Measurements from ENCODE around the gene ELFN1. TPM values are rescaled to one million over a fixed set of nuclear protein-coding genes. Genes with fewer than 3 reads are reported as not detected.

ELFN1 gene
- total and polyA plus RNA-seq, 12 donors, result 0.05 to 2.8 (median 0.86) TPM

DNA sequence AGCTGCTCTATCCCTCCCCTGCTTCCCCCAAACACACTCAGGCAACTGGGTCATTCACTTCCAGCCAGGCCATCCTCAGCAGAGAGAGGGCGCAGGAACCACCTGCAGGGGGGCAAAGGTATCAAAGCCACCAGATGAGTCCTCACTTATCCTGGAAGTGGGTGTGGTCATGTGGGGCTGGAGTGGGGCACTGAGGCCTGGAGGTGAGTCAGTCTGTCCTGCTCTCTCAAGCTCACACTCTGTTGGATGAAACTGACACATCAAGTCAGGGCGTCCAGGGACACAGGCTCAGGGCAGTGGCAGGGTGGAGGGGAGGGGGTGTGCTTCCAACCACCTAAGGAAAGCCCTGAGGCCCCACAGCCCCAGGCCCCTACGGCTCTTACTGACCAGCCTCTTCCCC, 8.0 kb upstream of the ELFN1 start:
- Histone ChIP-seq H3K4me3 (no peak overlapping the region), H3K9me3 (replicated peaks in 1 of 3) (no peaks in the 10 kb centered on the region), H3K36me3 (replicated peaks in 1 of 2) (no peaks in the 10 kb centered on the region), H3K27ac (no peak overlapping the region), H3K27me3 (peaks cover 33% of the 10 kb centered on the region), H3K4me1 (replicated peaks in 1 of 2) (peaks cover 13 to 25% of the 10 kb centered on the region in 2 donors)
- no peak for DNase-seq
- 55 to 68% (median 63%) methylated on average over 2 to 3 of the region's 3 CpGs for WGBS, 4 donors
- TF ChIP-seq POLR2A (IDR thresholded peaks at IDR 0.05), result no peak
- TF ChIP-seq, protein P1, sequence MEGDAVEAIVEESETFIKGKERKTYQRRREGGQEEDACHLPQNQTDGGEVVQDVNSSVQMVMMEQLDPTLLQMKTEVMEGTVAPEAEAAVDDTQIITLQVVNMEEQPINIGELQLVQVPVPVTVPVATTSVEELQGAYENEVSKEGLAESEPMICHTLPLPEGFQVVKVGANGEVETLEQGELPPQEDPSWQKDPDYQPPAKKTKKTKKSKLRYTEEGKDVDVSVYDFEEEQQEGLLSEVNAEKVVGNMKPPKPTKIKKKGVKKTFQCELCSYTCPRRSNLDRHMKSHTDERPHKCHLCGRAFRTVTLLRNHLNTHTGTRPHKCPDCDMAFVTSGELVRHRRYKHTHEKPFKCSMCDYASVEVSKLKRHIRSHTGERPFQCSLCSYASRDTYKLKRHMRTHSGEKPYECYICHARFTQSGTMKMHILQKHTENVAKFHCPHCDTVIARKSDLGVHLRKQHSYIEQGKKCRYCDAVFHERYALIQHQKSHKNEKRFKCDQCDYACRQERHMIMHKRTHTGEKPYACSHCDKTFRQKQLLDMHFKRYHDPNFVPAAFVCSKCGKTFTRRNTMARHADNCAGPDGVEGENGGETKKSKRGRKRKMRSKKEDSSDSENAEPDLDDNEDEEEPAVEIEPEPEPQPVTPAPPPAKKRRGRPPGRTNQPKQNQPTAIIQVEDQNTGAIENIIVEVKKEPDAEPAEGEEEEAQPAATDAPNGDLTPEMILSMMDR (IDR thresholded peaks at IDR 0.05), result no peak
- intact Hi-C loops (cut with DNase I), result loop anchor here (10.0 kb wide), 1 partner anchor 683 kb away; no protein-coding TSS in a partner anchor

GRCh38 chr7:1662767-1663166, 7.3 kb upstream of the ELFN1 start:
- Histone ChIP-seq H3K36me3 (replicated peaks in 1 of 2) (no peaks in the 10 kb centered on the region), H3K4me1 (replicated peaks in 1 of 2) (peaks cover 20 to 29% of the 10 kb centered on the region in 2 donors), H3K4me3 (no peak overlapping the region), H3K9me3 (replicated peaks in 1 of 3) (no peaks in the 10 kb centered on the region), H3K27me3 (peaks cover 35% of the 10 kb centered on the region), H3K27ac (no peak overlapping the region)
- DNase-seq, result peak in 1 of 7 donors; percentile 7
- intact Hi-C loops (cut with DNase I), result loop anchor here (10.0 kb wide), 1 partner anchor 682 kb away; no protein-coding TSS in a partner anchor
- no peak for TF ChIP-seq POLR2A (IDR thresholded peaks at IDR 0.05)
- TF ChIP-seq, protein P1 (IDR thresholded peaks at IDR 0.05), result no peak
- 49 to 71% (median 66%) methylated on average over 7 to 13 of the region's 13 CpGs for WGBS, 4 donors

DNA sequence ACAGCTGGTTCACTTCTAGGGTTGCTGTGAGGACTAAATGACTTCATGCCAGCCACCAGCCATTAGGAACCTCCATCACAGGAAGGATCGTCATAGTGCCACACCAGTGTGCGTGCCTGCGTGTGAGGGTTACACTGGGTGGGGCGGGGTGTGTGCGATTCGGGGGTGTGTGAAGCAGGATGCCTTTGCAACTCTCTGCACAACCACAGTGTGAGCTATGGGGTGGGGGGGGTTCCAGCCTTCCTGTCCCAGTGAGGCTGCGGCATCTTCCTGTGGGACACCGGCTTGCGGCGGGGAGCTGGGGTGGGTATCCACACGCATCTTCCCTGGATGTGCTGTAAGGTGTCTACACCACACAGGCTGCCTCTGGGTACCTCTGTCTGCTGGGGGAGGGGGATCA, 6.9 kb upstream of the ELFN1 start:
- H3K27ac ChIP-seq, result no peak overlapping the region
- peak in 1 of 7 donors; percentile 10 for DNase-seq
- no peaks in the 10 kb centered on the region for H3K9me3 ChIP-seq (replicated peaks in 1 of 3)
- H3K36me3 ChIP-seq (replicated peaks in 1 of 2), result no peaks in the 10 kb centered on the region
- H3K4me1 ChIP-seq (replicated peaks in 1 of 2), result peaks cover 21 to 29% of the 10 kb centered on the region in 2 donors
- peaks cover 39% of the 10 kb centered on the region for H3K27me3 ChIP-seq
- H3K4me3 ChIP-seq, result no peak overlapping the region
- intact Hi-C loops (cut with DNase I), result loop anchor here (10.0 kb wide), 1 partner anchor 682 kb away; no protein-coding TSS in a partner anchor
- TF ChIP-seq, protein P1 (IDR thresholded peaks at IDR 0.05), result no peak
- no peak for TF ChIP-seq POLR2A (IDR thresholded peaks at IDR 0.05)
- 35 to 50% (median 49%) methylated on average over 5 to 11 of the region's 11 CpGs for whole genome bisulfite sequencing, 4 donors

DNA sequence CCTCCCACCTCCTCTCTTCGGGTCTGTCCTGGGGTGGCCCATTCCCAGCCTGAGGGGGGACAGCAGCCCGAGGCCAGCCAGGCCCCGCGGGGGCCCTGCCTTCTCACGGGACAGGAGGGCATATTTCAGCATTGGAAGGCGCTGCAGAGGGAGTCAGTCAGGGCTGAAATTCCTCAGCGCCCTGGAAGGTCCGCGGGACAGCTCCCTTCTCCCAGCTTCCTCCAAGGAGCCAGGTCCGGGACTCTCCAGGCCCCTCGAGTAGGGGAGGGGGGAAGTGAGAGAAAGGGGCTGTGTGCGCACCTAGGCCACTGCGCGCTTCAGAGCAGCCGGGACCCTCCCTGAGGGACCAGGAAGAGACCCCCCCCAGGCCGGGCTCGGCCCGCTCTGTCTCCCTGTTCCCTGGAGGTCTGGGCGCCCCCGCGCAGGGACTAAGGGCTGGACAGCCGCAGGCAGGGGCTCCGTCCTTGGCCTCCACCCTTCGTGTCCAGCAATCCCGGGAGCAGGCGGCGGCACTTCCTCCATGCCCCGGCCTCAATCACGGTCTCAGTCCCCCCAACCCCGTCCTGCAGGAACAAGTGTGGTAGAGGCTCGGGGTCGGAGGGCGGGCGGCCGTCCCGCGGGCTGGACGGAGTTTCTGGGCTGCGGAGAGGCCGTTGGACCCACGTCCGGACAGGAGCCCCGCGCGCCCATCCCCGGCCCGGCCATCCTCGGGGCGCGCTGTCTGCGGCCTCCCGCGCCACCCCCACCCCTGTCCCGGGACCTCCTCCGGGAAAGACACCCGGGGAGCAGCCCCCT, 6.0 kb upstream of the ELFN1 start:
- Histone ChIP-seq H3K27me3 (peaks cover 46% of the 10 kb centered on the region), H3K27ac (no peak overlapping the region), H3K9me3 (replicated peaks in 1 of 3) (no peaks in the 10 kb centered on the region), H3K4me1 (replicated peaks in 1 of 2) (peaks cover 21 to 29% of the 10 kb centered on the region in 2 donors), H3K4me3 (peak overlapping the region in 1 of 4 donors; percentile 68), H3K36me3 (replicated peaks in 1 of 2) (no peaks in the 10 kb centered on the region)
- DNase-seq, result peak in 4 of 7 donors; percentile 4 to 35 (median 13)
- TF ChIP-seq POLR2A (IDR thresholded peaks at IDR 0.05), result no peak
- TF ChIP-seq, protein P1 (IDR thresholded peaks at IDR 0.05), result no peak
- 4 to 7% (median 5%) methylated on average over 8 to 56 of the region's 56 CpGs for WGBS, 4 donors
- intact Hi-C loops (cut with DNase I), result loop anchor here (2.0 to 10.0 kb wide), 2 partner anchors 547 to 681 kb away; no protein-coding TSS in a partner anchor
